Breast epithelium (tissue), 4 donors: ENCODE results near the gene SLC25A21. TPM values are rescaled to one million over a fixed set of nuclear protein-coding genes. Genes with fewer than 3 reads are reported as not detected.

ENCODE experiments used
- DNase-seq, 2 donors: peaks; one replicate each; pipeline ENCODE4 v3.0.0-alpha.2; 2019; ENCODE audit warnings: low spot score in 2 of 2
- H3K27ac ChIP-seq, 2 donors: fragments of 200-600 bp; sonication (generic) in 1 of 2; one replicate each; pipeline ENCODE4 v1.5.1; 2016 to 2019; ENCODE audit warnings: mild to moderate bottlenecking in 1 of 2
- H3K27me3 ChIP-seq, 2 donors: fragments of 200-600 bp; sonication (generic) in 1 of 2; one replicate each; pipeline versions ENCODE4 v1.5.1 to v1.6.0; 2017 to 2019; ENCODE audit warnings: control low read depth in 1 of 2, mild to moderate bottlenecking in 1 of 2
- H3K36me3 ChIP-seq: fragments of 200-600 bp; one replicate; pipeline ENCODE4 v1.5.1; 2019
- H3K4me1 ChIP-seq, 2 donors: fragments of 200-600 bp; sonication (generic); one replicate each; pipeline ENCODE4 v1.5.1; 2016 to 2019; ENCODE audit warnings: control low read depth in 1 of 2
- H3K4me3 ChIP-seq, 3 donors: fragments of 200-600 bp; sonication (generic); 1 replicate in 2 of 3; 2 replicates in 1 of 3; pipeline ENCODE4 v1.5.1; 2016 to 2019; ENCODE audit warnings: mild to moderate bottlenecking in 3 of 3, moderate library complexity in 2 of 3
- H3K9me3 ChIP-seq, 2 donors: fragments of 200-600 bp; sonication (generic) in 1 of 2; one replicate each; pipeline ENCODE4 v1.5.1; 2016 to 2019; ENCODE audit warnings: control low read depth in 1 of 2
- CTCF ChIP-seq, 3 donors: fragments of 450-650 bp; IDR thresholded peaks; one replicate each; pipeline ENCODE4 v1.5.1; 2016 to 2017; ENCODE audit warnings: antibody characterized with exemption in 3 of 3, mild to moderate bottlenecking in 3 of 3, moderate library complexity in 3 of 3
- POLR2A ChIP-seq: fragments of 450-650 bp; IDR thresholded peaks from one replicate; pipeline ENCODE4 v1.6.1; 2016; ENCODE audit warnings: antibody characterized with exemption, mild to moderate bottlenecking, moderate library complexity
- POLR2AphosphoS5 ChIP-seq, 3 donors: sonication (generic); formaldehyde crosslinking; IDR thresholded peaks; one replicate each; pipeline ENCODE4 v1.6.1; 2017; ENCODE audit warnings: antibody characterized with exemption in 3 of 3
- intact Hi-C: fragments of 100-400 bp; cut with DNase I; formaldehyde crosslinking; loops from one replicate; pipeline ENCODE4 v1.15.1; 2023; ENCODE audit warnings: low total_unique reads
- total RNA-seq, 3 donors: library from RNA; depleted of rRNA; stranded (reverse); fragments of >200 nt; gene quantifications; one replicate each; pipeline ENCODE4 v1.1.0, GENCODE V29; 2016

SLC25A21 gene
- total RNA-seq, 3 donors from 2014 or later: 0.66 to 2.3 (median 1.6) TPM

GRCh38 chr14:36654794-36655381 lies 517.5 kb downstream of the SLC25A21 start:
- peaks cover 0 to 6% of the 10 kb centered on the region in 2 donors for H3K4me1 ChIP-seq
- H3K27ac ChIP-seq: no peak overlapping the region
- H3K4me3 ChIP-seq: no peak overlapping the region
- H3K36me3 ChIP-seq: no peaks in the 10 kb centered on the region
- intact Hi-C loops: no loop called here
- no peaks in the 10 kb centered on the region for H3K9me3 ChIP-seq
- DNase-seq: no peak
- H3K27me3 ChIP-seq: peaks cover 10 to 98% of the 10 kb centered on the region in 2 donors
- TF ChIP-seq CTCF (IDR thresholded peaks at IDR 0.05) (no peak), POLR2AphosphoS5 (IDR thresholded peaks at IDR 0.05) (no peak), POLR2A (no peak)

- peaks cover 10 to 98% of the 10 kb centered on the region in 2 donors for H3K27me3 ChIP-seq
- H3K27ac ChIP-seq: no peak overlapping the region
- no peaks in the 10 kb centered on the region for H3K36me3 ChIP-seq
- H3K9me3 ChIP-seq: no peaks in the 10 kb centered on the region
- peaks cover 0 to 6% of the 10 kb centered on the region in 2 donors for H3K4me1 ChIP-seq
- intact Hi-C loops: no loop called here
- no peak for DNase-seq
- TF ChIP-seq CTCF (IDR thresholded peaks at IDR 0.05) (no peak), POLR2A (no peak), POLR2AphosphoS5 (IDR thresholded peaks at IDR 0.05) (no peak)
- no peak overlapping the region for H3K4me3 ChIP-seq
Observed at GRCh38 chr14:36653962-36654793, 518.2 kb downstream of the SLC25A21 start.

DNA sequence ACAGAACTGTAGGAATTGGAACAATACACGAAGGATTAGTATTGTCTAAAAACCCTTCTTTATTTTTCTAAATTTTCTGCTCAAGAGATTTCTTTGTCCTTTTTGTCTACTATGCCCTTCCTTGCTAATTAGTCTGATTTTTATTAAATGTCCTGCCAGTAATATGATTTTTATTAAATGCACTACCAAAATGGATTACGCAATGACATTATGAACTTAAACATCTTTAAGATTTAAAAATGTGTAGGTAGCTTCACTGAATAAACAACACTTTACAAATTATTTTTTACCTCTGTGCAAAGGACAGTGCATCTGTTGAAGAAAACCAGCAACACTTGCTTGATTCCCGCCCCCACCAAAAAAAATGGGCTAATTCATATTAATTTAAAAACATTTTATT lies 519.0 kb downstream of the SLC25A21 start:
- intact Hi-C loops: no loop called here
- Histone ChIP-seq H3K27me3 (peaks cover 10 to 98% of the 10 kb centered on the region in 2 donors), H3K36me3 (no peaks in the 10 kb centered on the region), H3K4me1 (peaks cover 0 to 6% of the 10 kb centered on the region in 2 donors), H3K9me3 (no peaks in the 10 kb centered on the region), H3K27ac (no peak overlapping the region), H3K4me3 (no peak overlapping the region)
- DNase-seq: no peak
- TF ChIP-seq CTCF (IDR thresholded peaks at IDR 0.05) (no peak), POLR2A (no peak), POLR2AphosphoS5 (IDR thresholded peaks at IDR 0.05) (no peak)

DNA sequence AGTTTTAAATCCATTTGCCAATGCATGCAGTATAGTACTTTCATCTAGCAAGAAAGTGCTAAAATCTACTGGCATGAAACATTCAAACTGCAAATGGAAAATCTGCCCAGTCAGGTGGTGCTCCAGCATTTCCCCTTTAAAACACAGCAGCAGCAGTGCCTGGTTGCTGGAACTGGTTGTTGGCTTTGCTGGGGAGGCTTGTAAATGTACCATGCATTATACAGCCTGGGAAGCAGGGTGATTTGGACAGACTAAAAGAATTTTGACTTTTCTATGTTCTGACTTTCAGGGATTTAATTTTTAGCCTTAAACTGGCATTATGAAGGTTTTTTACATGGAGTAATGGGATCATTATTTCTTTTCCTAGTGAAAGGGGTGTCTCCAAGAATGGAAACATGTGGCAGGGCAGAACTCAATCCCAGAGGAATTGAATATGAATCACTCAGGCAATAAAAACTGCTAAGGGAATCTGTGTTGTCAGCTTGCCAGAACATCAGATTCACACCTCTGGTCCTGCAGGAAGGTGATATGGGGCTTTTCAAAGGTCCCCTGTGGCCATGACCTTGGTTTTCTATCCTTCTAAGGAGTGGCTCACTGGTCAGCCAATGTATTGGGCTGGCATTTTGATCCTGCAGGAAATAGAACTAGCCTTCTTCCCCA lies 519.7 kb downstream of the SLC25A21 start:
- no peak for DNase-seq
- Histone ChIP-seq H3K36me3 (no peaks in the 10 kb centered on the region), H3K4me3 (no peak overlapping the region), H3K4me1 (peaks cover 0 to 7% of the 10 kb centered on the region in 2 donors), H3K9me3 (no peaks in the 10 kb centered on the region), H3K27ac (no peak overlapping the region), H3K27me3 (peaks cover 9 to 98% of the 10 kb centered on the region in 2 donors)
- intact Hi-C loops: no loop called here
- TF ChIP-seq CTCF (IDR thresholded peaks at IDR 0.05): no peak
- TF ChIP-seq POLR2A: no peak
- TF ChIP-seq POLR2AphosphoS5 (IDR thresholded peaks at IDR 0.05): no peak
